Lung (tissue), 12 donors: ENCODE results near the gene SPG7. TPM values are rescaled to one million over a fixed set of nuclear protein-coding genes. Genes with fewer than 3 reads are reported as not detected.

Source experiments
- ATAC-seq: fragments of 200-7000 bp; cut with Tn5 transposase; one replicate; pipeline ENCODE4 v1.9.1; 2020; ENCODE audit warnings: moderate number of reproducible peaks; ENCODE audit not compliant: insufficient read depth, low FRiP score
- DNase-seq, 3 donors: peaks; one replicate each; pipeline ENCODE4 v3.0.0-alpha.2; 2013 to 2017
- H3K27ac ChIP-seq, 2 donors: one replicate each; pipeline ENCODE4 v1.5.1; 2013; ENCODE audit warnings: mild to moderate bottlenecking in 2 of 2, moderate library complexity in 2 of 2, control low read depth in 1 of 2, inconsistent platforms in 1 of 2, low read depth in 1 of 2, low read length in 1 of 2
- H3K27me3 ChIP-seq, 3 donors: one replicate each; pipeline ENCODE4 v1.5.1; 2013; ENCODE audit warnings: low read length in 2 of 3; ENCODE audit not compliant: control insufficient read depth in 3 of 3, insufficient read depth in 3 of 3
- H3K36me3 ChIP-seq, 4 donors: one replicate each; pipeline ENCODE4 v1.5.1; 2013; ENCODE audit warnings: low read length in 4 of 4, mild to moderate bottlenecking in 1 of 4, moderate library complexity in 1 of 4; ENCODE audit not compliant: control insufficient read depth in 4 of 4, insufficient read depth in 4 of 4
- H3K4me1 ChIP-seq, 5 donors: one replicate each; pipeline ENCODE4 v1.5.1; 2013; ENCODE audit warnings: low read length in 5 of 5, mild to moderate bottlenecking in 2 of 5, moderate library complexity in 1 of 5; ENCODE audit not compliant: control insufficient read depth in 5 of 5, insufficient read depth in 5 of 5
- H3K4me3 ChIP-seq: one replicate; pipeline ENCODE4 v1.5.1; 2013; ENCODE audit warnings: mild to moderate bottlenecking, control low read depth, moderate library complexity
- H3K9ac ChIP-seq, 2 donors: one replicate each; pipeline ENCODE4 v1.5.1; 2013; ENCODE audit warnings: low read length in 2 of 2, control low read depth in 1 of 2; ENCODE audit not compliant: insufficient read depth in 1 of 2
- H3K9me3 ChIP-seq, 4 donors: one replicate each; pipeline ENCODE4 v1.5.1; 2013; ENCODE audit warnings: low read length in 3 of 4, mild to moderate bottlenecking in 1 of 4, moderate library complexity in 1 of 4; ENCODE audit not compliant: control insufficient read depth in 4 of 4, insufficient read depth in 3 of 4
- WGBS, 2 donors: extraction: QIAGEN DNeasy Blood & Tissue Kit; methylation state at CpG; one replicate each; pipeline ENCODE4 v1.1.7; 2013; 5-methylcytosine and 5-hydroxymethylcytosine counted together
- polyA plus RNA-seq, 2 donors: library from polyadenylated mRNA; stranded (reverse); fragments of 200-250 nt; gene quantifications; one replicate each; pipeline ENCODE4 v1.2.1, GENCODE V29; 2013
- total RNA-seq, 2 donors: library from RNA; depleted of rRNA in 1 of 2; stranded (reverse); fragments of >200 nt in 1 of 2; gene quantifications; one replicate each; pipeline ENCODE4 v1.2.1, GENCODE V29; 2014 to 2021
- TF ChIP-seq, protein P1 (sequence below): IDR thresholded peaks from 2 replicates; pipeline ENCODE4 v1.5.1; 2012; ENCODE audit warnings: mild to moderate bottlenecking; ENCODE audit errors: control extremely low read depth, extremely low read depth
- donor health status: control.
- donor health status: control.
- donor health status: Bipolar disorder and iron deficiency.
- donor health status: healthy.
- donor health status: DM: yes; HTN: yes; CAD: no.

The SPG7 gene
- total and polyA plus RNA-seq, 4 donors = 59.0 to 114 (median 95.4) TPM

DNA sequence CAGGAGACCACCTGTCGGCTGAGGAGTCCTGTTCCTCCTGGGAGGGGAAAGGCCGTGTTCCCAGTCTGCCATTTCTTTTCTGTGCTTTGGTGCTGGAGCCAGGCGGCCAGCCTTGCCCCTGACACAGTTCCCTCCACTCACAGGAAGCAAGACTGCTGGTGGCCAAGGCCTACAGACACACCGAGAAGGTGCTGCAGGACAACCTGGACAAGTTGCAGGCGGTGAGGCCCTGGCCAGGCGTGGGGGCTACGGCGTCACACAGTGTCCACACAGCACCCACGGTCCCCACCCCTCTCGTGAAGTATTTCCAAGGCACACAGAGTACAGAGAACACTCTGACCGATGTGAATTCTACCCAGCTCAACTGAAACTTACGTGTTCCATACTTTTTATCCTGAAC is 46.1 kb downstream of the SPG7 start:
- H3K9me3 ChIP-seq = no peaks in the 10 kb centered on the region
- no peak overlapping the region for H3K4me3 ChIP-seq
- no peak overlapping the region for H3K27ac ChIP-seq
- TF ChIP-seq, protein P1, sequence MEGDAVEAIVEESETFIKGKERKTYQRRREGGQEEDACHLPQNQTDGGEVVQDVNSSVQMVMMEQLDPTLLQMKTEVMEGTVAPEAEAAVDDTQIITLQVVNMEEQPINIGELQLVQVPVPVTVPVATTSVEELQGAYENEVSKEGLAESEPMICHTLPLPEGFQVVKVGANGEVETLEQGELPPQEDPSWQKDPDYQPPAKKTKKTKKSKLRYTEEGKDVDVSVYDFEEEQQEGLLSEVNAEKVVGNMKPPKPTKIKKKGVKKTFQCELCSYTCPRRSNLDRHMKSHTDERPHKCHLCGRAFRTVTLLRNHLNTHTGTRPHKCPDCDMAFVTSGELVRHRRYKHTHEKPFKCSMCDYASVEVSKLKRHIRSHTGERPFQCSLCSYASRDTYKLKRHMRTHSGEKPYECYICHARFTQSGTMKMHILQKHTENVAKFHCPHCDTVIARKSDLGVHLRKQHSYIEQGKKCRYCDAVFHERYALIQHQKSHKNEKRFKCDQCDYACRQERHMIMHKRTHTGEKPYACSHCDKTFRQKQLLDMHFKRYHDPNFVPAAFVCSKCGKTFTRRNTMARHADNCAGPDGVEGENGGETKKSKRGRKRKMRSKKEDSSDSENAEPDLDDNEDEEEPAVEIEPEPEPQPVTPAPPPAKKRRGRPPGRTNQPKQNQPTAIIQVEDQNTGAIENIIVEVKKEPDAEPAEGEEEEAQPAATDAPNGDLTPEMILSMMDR = no peak
- no peak for ATAC-seq
- H3K36me3 ChIP-seq = peaks cover 10 to 55% (median 34%) of the 10 kb centered on the region in 4 donors
- H3K9ac ChIP-seq = no peak overlapping the region
- WGBS, 2 donors = 96% methylated on average over 12 of the region's 12 CpGs
- DNase-seq = no peak
- peaks cover 0 to 3% (median 0%) of the 10 kb centered on the region in 5 donors for H3K4me1 ChIP-seq
- H3K27me3 ChIP-seq = no peaks in the 10 kb centered on the region

DNA sequence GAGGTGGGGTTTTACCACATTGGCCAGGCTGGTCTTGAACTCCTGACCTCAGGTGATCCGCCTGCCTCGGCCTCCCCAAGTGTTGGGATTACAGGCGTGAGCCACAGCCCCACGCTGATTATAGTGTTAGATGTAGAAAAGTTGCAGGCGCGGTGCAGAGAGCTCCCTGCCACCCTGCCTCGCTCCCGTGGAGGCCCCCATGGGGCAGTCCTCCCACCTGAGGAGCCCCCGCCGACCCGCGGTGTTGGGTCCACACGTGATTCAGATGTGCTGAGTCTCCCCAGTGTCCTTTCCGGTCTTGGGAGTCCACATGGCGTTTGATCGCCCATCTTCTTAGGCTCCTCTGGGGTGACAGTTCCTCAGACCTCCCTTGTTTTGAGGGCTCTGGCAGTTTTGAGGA is 47.1 kb downstream of the SPG7 start:
- Histone ChIP-seq H3K4me3 (no peak overlapping the region), H3K27me3 (no peaks in the 10 kb centered on the region), H3K4me1 (peaks cover 0 to 6% (median 3%) of the 10 kb centered on the region in 5 donors), H3K9ac (no peak overlapping the region), H3K27ac (no peak overlapping the region), H3K9me3 (no peaks in the 10 kb centered on the region), H3K36me3 (peaks cover 10 to 50% (median 27%) of the 10 kb centered on the region in 4 donors)
- 95 to 98% methylated on average over 16 of the region's 16 CpGs for WGBS, 2 donors
- TF ChIP-seq, protein P1 = no peak
- DNase-seq = no peak
- ATAC-seq = no peak

DNA sequence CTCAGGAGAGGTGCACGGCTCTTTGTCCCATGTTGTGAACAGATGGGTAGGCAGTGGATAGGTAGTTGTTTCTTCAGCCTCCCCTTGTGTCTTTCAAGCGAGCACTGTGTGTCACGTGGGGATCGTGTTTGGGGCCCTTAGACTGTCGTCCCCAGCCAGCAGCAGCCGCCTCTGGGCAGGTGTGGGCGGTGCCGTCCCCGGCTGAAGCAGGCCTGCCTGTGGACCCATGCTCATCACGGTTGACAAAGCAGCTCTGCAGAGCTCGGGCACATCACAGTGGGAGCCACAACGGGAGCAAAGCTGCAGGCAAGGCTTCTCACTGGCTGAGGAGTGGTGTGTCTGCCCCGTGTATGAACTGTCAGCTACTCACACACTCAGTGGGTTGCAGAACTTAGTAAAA is 47.6 kb downstream of the SPG7 start:
- H3K27ac ChIP-seq = no peak overlapping the region
- H3K4me3 ChIP-seq = no peak overlapping the region
- 89 to 90% methylated on average over 13 of the region's 13 CpGs for WGBS, 2 donors
- no peaks in the 10 kb centered on the region for H3K27me3 ChIP-seq
- TF ChIP-seq, protein P1 = no peak
- ATAC-seq (no peak), DNase-seq (no peak)
- H3K36me3 ChIP-seq = peaks cover 10 to 45% (median 27%) of the 10 kb centered on the region in 4 donors
- H3K4me1 ChIP-seq = peaks cover 0 to 6% (median 3%) of the 10 kb centered on the region in 5 donors
- no peaks in the 10 kb centered on the region for H3K9me3 ChIP-seq
- H3K9ac ChIP-seq = no peak overlapping the region
